Karpas-422 (cell line): Measurements from ENCODE around the gene KCNS3. TPM values are rescaled to one million over a fixed set of nuclear protein-coding genes. Genes with fewer than 3 reads are reported as not detected.

Experiments
- DNase-seq: peaks from one replicate; pipeline ENCODE4 v3.0.0-alpha.2; 2015
- H2AFZ ChIP-seq: fragments of 200-600 bp; sonication (generic); 2 replicates; pipeline ENCODE4 v1.6.1; 2014; ENCODE audit warnings: antibody characterized with exemption, low read length, mixed read lengths
- H3K27ac ChIP-seq: fragments of 200-600 bp; sonication (generic); 2 replicates; pipeline ENCODE4 v1.5.1; 2014; ENCODE audit warnings: mild to moderate bottlenecking, low read length, moderate library complexity
- H3K27me3 ChIP-seq: fragments of 200-600 bp; sonication (generic); 2 replicates; pipeline ENCODE4 v1.6.1; 2014; ENCODE audit warnings: low read length, mixed read lengths
- H3K36me3 ChIP-seq: fragments of 200-600 bp; sonication (generic); 2 replicates; pipeline ENCODE4 v1.6.1; 2014; ENCODE audit warnings: low read length, mixed read lengths; ENCODE audit not compliant: insufficient read depth
- H3K4me1 ChIP-seq: fragments of 200-600 bp; sonication (generic); 2 replicates; pipeline ENCODE4 v1.6.1; 2014; ENCODE audit warnings: mild to moderate bottlenecking, low read length, mixed read lengths
- H3K4me2 ChIP-seq: fragments of 200-600 bp; sonication (generic); 2 replicates; pipeline ENCODE4 v1.6.1; 2014; ENCODE audit warnings: low read length, low read depth, mild to moderate bottlenecking; ENCODE audit not compliant: poor library complexity, severe bottlenecking
- H3K4me3 ChIP-seq: fragments of 200-600 bp; sonication (generic); 2 replicates; pipeline ENCODE4 v1.5.1; 2014; ENCODE audit warnings: mild to moderate bottlenecking, antibody characterized with exemption, low read length, mixed read lengths
- H3K79me2 ChIP-seq: fragments of 200-600 bp; sonication (generic); 2 replicates; pipeline ENCODE4 v1.6.1; 2014; ENCODE audit warnings: mild to moderate bottlenecking, low read length, mixed read lengths
- H3K9ac ChIP-seq: fragments of 200-600 bp; sonication (generic); 2 replicates; pipeline ENCODE4 v1.6.0; 2014; ENCODE audit warnings: low read length
- H3K9me2 ChIP-seq: fragments of 200-600 bp; sonication (generic), shearing (Covaris generic); replicated peaks from 2 replicates; pipeline ENCODE4 v1.6.0; 2014; ENCODE audit warnings: mild to moderate bottlenecking, low read length, moderate library complexity; ENCODE audit not compliant: insufficient read depth
- H3K9me3 ChIP-seq: fragments of 300-700, 200-600 bp; sonication (generic); 2 replicates; pipeline ENCODE4 v1.6.1; 2014; ENCODE audit warnings: low read length, mixed read lengths
- H4K20me1 ChIP-seq: fragments of 200-600 bp; sonication (generic); 2 replicates; pipeline ENCODE4 v1.6.1; 2014; ENCODE audit warnings: mild to moderate bottlenecking, antibody characterized with exemption, low read length, low read depth; ENCODE audit not compliant: insufficient read depth
- total RNA-seq: library from RNA; depleted of rRNA; stranded (reverse); fragments of >200 nt; shearing (Covaris generic); gene quantifications from 2 replicates; pipeline ENCODE4 v1.2.3, GENCODE V29; 2014; ENCODE audit warnings: low replicate concordance

Gene KCNS3
- total RNA-seq, 1 experiment from 2014 or later = 1.5 TPM

- Histone ChIP-seq H3K4me1 (no peaks in the 10 kb centered on the region; the same call in 1 of the 2 replicates), H3K9me3 (no peaks in the 10 kb centered on the region), H3K4me3 (no peak overlapping the region), H3K79me2 (no peaks in the 10 kb centered on the region), H3K36me3 (no peaks in the 10 kb centered on the region), H2AFZ (no peak overlapping the region), H3K4me2 (no peak overlapping the region), H4K20me1 (no peaks in the 10 kb centered on the region), H3K27ac (no peak overlapping the region), H3K27me3 (peaks cover 3% of the 10 kb centered on the region; the same call in 1 of the 2 replicates), H3K9me2 (no peaks in the 10 kb centered on the region), H3K9ac (no peak overlapping the region)
- DNase-seq = no peak
Observed at GRCh38 chr2:17867133-17867532, 11.3 kb upstream of the KCNS3 start.

- Histone ChIP-seq H3K4me1 (no peaks in the 10 kb centered on the region; the same call in 1 of the 2 replicates), H3K27me3 (peaks cover 3% of the 10 kb centered on the region; the same call in 1 of the 2 replicates), H2AFZ (no peak overlapping the region; the same call in 1 of the 2 replicates), H3K9me2 (no peaks in the 10 kb centered on the region), H3K4me3 (no peak overlapping the region), H3K27ac (no peak overlapping the region), H3K9ac (no peak overlapping the region), H3K79me2 (no peaks in the 10 kb centered on the region), H3K9me3 (no peaks in the 10 kb centered on the region), H3K4me2 (no peak overlapping the region), H3K36me3 (no peaks in the 10 kb centered on the region), H4K20me1 (no peaks in the 10 kb centered on the region)
- no peak for DNase-seq
Observed at GRCh38 chr2:17869128-17869527, 9.3 kb upstream of the KCNS3 start.

GRCh38 chr2:17871639-17872038 is 6.8 kb upstream of the KCNS3 start:
- Histone ChIP-seq H2AFZ (no peak overlapping the region), H3K27me3 (peaks cover 3% of the 10 kb centered on the region; the same call in 1 of the 2 replicates), H4K20me1 (no peaks in the 10 kb centered on the region), H3K9me3 (no peaks in the 10 kb centered on the region), H3K36me3 (no peaks in the 10 kb centered on the region), H3K79me2 (no peaks in the 10 kb centered on the region), H3K4me1 (no peaks in the 10 kb centered on the region; the same call in 1 of the 2 replicates), H3K9me2 (no peaks in the 10 kb centered on the region), H3K27ac (no peak overlapping the region), H3K4me3 (no peak overlapping the region), H3K9ac (no peak overlapping the region), H3K4me2 (no peak overlapping the region)
- DNase-seq = no peak

GRCh38 chr2:17873021-17873420 is 5.4 kb upstream of the KCNS3 start:
- Histone ChIP-seq H3K4me2 (no peak overlapping the region), H3K36me3 (no peaks in the 10 kb centered on the region), H3K27ac (no peak overlapping the region), H3K9me2 (no peaks in the 10 kb centered on the region), H4K20me1 (no peaks in the 10 kb centered on the region), H3K27me3 (peaks cover 3% of the 10 kb centered on the region; the same call in 1 of the 2 replicates), H3K4me1 (peaks cover 11% of the 10 kb centered on the region), H3K4me3 (no peak overlapping the region), H2AFZ (no peak overlapping the region), H3K9ac (no peak overlapping the region), H3K9me3 (no peaks in the 10 kb centered on the region), H3K79me2 (no peaks in the 10 kb centered on the region)
- no peak for DNase-seq

GRCh38 chr2:17876590-17876989 is 1.9 kb upstream of the KCNS3 start:
- Histone ChIP-seq H3K9me2 (no peaks in the 10 kb centered on the region), H3K36me3 (no peaks in the 10 kb centered on the region), H3K79me2 (no peaks in the 10 kb centered on the region), H3K27me3 (no peaks in the 10 kb centered on the region), H3K4me3 (no peak overlapping the region), H3K9me3 (no peaks in the 10 kb centered on the region), H2AFZ (no peak overlapping the region), H3K27ac (no peak overlapping the region), H3K4me1 (peaks cover 21% of the 10 kb centered on the region), H3K4me2 (no peak overlapping the region), H4K20me1 (no peaks in the 10 kb centered on the region), H3K9ac (no peak overlapping the region)
- no peak for DNase-seq

- Histone ChIP-seq H3K27me3 (no peaks in the 10 kb centered on the region), H3K36me3 (no peaks in the 10 kb centered on the region), H3K4me1 (peaks cover 21% of the 10 kb centered on the region), H3K27ac (no peak overlapping the region), H3K4me2 (peak overlapping the region; percentile 95), H3K79me2 (no peaks in the 10 kb centered on the region), H3K9me2 (no peaks in the 10 kb centered on the region), H4K20me1 (no peaks in the 10 kb centered on the region), H3K4me3 (peak overlapping the region; percentile 74), H3K9me3 (no peaks in the 10 kb centered on the region), H3K9ac (peak overlapping the region; percentile 76), H2AFZ (peak overlapping the region; percentile 96)
- DNase-seq = peak; percentile 81
Observed at GRCh38 chr2:17877811-17878280, 621 bp upstream of the KCNS3 start.

GRCh38 chr2:17879137-17879912 is 858 bp downstream of the KCNS3 start:
- Histone ChIP-seq H3K9me2 (no peaks in the 10 kb centered on the region), H3K4me2 (peak overlapping the region; percentile 55), H3K9ac (no peak overlapping the region), H4K20me1 (no peaks in the 10 kb centered on the region), H3K79me2 (no peaks in the 10 kb centered on the region), H3K4me1 (peaks cover 21% of the 10 kb centered on the region), H3K27me3 (no peaks in the 10 kb centered on the region), H3K27ac (no peak overlapping the region), H2AFZ (no peak overlapping the region), H3K4me3 (peak overlapping the region; percentile 61; the same call in 1 of the 2 replicates), H3K36me3 (no peaks in the 10 kb centered on the region), H3K9me3 (no peaks in the 10 kb centered on the region)
- DNase-seq = no peak

- no peak overlapping the region for H3K9ac ChIP-seq
- no peaks in the 10 kb centered on the region for H3K79me2 ChIP-seq
- no peak overlapping the region for H3K4me2 ChIP-seq
- H2AFZ ChIP-seq = no peak overlapping the region
- no peaks in the 10 kb centered on the region for H3K27me3 ChIP-seq
- no peaks in the 10 kb centered on the region for H4K20me1 ChIP-seq
- H3K4me1 ChIP-seq = peaks cover 21% of the 10 kb centered on the region
- DNase-seq = no peak
- H3K9me2 ChIP-seq = no peaks in the 10 kb centered on the region
- no peak overlapping the region for H3K4me3 ChIP-seq
- H3K36me3 ChIP-seq = no peaks in the 10 kb centered on the region
- no peaks in the 10 kb centered on the region for H3K9me3 ChIP-seq
- H3K27ac ChIP-seq = no peak overlapping the region
Observed at GRCh38 chr2:17879913-17880274, 1.4 kb downstream of the KCNS3 start.
